IMR-90 (cell line): ENCODE data around the gene ZNF607. TPM values are rescaled to one million over a fixed set of nuclear protein-coding genes. Genes with fewer than 3 reads are reported as not detected.

Experiments used
- ATAC-seq: fragments of 200-7000 bp; cut with Tn5 transposase; 2 replicates; pipeline ENCODE4 v1.9.1; 2020; ENCODE audit warnings: low read depth, mild to moderate bottlenecking, moderate library complexity
- BruUV-seq: library from RNA; stranded (reverse); fragments of 400-500 nt; replicated peaks from 2 replicates; lab custom pipeline; 2021; lab: Mats Ljungman, UMichigan
- CTCF ChIA-PET: fragments of 300-600 bp; formaldehyde crosslinking; extraction: SDS; loops from one replicate; lab custom pipeline; 2021; ENCODE audit warnings: antibody characterized with exemption; lab: Yijun Ruan, JAX
- POLR2A ChIA-PET: fragments of 300-600 bp; sonication (Branson Sonifier 250); formaldehyde crosslinking; loops from one replicate; lab custom pipeline; 2022; ENCODE audit warnings: antibody characterized with exemption; ENCODE audit not compliant: unreplicated experiment; lab: Charles Lee
- DNase-seq: peaks from one replicate; pipeline ENCODE4 v3.0.0; 2013
- H2AFZ ChIP-seq: replicated peaks from 2 replicates; pipeline ENCODE3; 2013; ENCODE audit warnings: low read length, mild to moderate bottlenecking; ENCODE audit not compliant: poor library complexity
- H2AK5ac ChIP-seq: 2 replicates; pipeline ENCODE4 v1.6.1; 2013; ENCODE audit warnings: low read depth, low read length, inconsistent platforms
- H2AK9ac ChIP-seq: replicated peaks from 2 replicates; pipeline ENCODE3; 2013; ENCODE audit warnings: mild to moderate bottlenecking, low read depth, low read length, moderate library complexity; ENCODE audit not compliant: poor library complexity
- H2BK120ac ChIP-seq: 2 replicates; pipeline ENCODE4 v1.6.1; 2013; ENCODE audit warnings: low read depth, low read length, inconsistent platforms
- H2BK15ac ChIP-seq: 3 replicates; pipeline ENCODE4 v1.6.1; 2013; ENCODE audit warnings: low read depth, low read length, inconsistent platforms
- H2BK20ac ChIP-seq: 2 replicates; pipeline ENCODE4 v1.6.1; 2013; ENCODE audit warnings: low read depth, mild to moderate bottlenecking, inconsistent platforms, low read length, moderate library complexity
- H2BK5ac ChIP-seq: 2 replicates; pipeline ENCODE4 v1.6.1; 2013; ENCODE audit warnings: mild to moderate bottlenecking, low read depth, low read length, inconsistent platforms; ENCODE audit not compliant: poor library complexity, severe bottlenecking
- H3K14ac ChIP-seq: replicated peaks from 2 replicates; pipeline ENCODE4 v1.6.1; 2013; ENCODE audit warnings: low read depth, low read length, inconsistent platforms
- H3K18ac ChIP-seq: 2 replicates; pipeline ENCODE4 v1.6.1; 2013; ENCODE audit warnings: low read depth, low read length, control low read depth
- H3K23ac ChIP-seq: 2 replicates; pipeline ENCODE4 v1.6.1; 2013; ENCODE audit warnings: low read depth, low read length, inconsistent platforms
- H3K27ac ChIP-seq: 2 replicates; pipeline ENCODE4 v1.5.1; 2013; ENCODE audit warnings: mild to moderate bottlenecking, control low read depth, low read length; ENCODE audit not compliant: insufficient read depth
- H3K27me3 ChIP-seq: 2 replicates; pipeline ENCODE4 v1.6.1; 2013; ENCODE audit warnings: low read length; ENCODE audit not compliant: control insufficient read depth, insufficient read depth
- H3K36me3 ChIP-seq: 2 replicates; pipeline ENCODE4 v1.6.1; 2013; ENCODE audit warnings: low read length, mixed read lengths; ENCODE audit not compliant: control insufficient read depth, insufficient read depth
- H3K4ac ChIP-seq: 2 replicates; pipeline ENCODE4 v1.6.1; 2013; ENCODE audit warnings: low read depth, low read length, inconsistent platforms
- H3K4me1 ChIP-seq: 2 replicates; pipeline ENCODE4 v1.6.1; 2013; ENCODE audit warnings: low read length, mixed read lengths; ENCODE audit not compliant: control insufficient read depth, insufficient read depth
- H3K4me2 ChIP-seq: 2 replicates; pipeline ENCODE4 v1.6.1; 2013; ENCODE audit warnings: low read depth, mild to moderate bottlenecking, control low read depth, low read length, moderate library complexity
- H3K4me3 ChIP-seq: 2 replicates; pipeline ENCODE4 v1.5.1; 2013; ENCODE audit warnings: low read depth, mild to moderate bottlenecking, control low read depth, low read length, moderate library complexity; ENCODE audit not compliant: insufficient read depth
- H3K56ac ChIP-seq: 2 replicates; pipeline ENCODE4 v1.6.1; 2013; ENCODE audit warnings: low read length, inconsistent platforms; ENCODE audit not compliant: insufficient read depth; ENCODE audit errors: extremely low read depth
- H3K79me1 ChIP-seq, 2 experiments: 2 replicates each; pipeline ENCODE4 v1.6.1; 2013; ENCODE audit warnings: low read length in 2 of 2, inconsistent platforms in 1 of 2, low read depth in 1 of 2
- H3K9ac ChIP-seq: 2 replicates; pipeline ENCODE4 v1.6.1; 2013; ENCODE audit warnings: low read depth, low read length, control low read depth
- H3K9me1 ChIP-seq: 2 replicates; pipeline ENCODE4 v1.6.1; 2013; ENCODE audit warnings: low read length, inconsistent platforms; ENCODE audit not compliant: insufficient read depth
- H3K9me3 ChIP-seq: 2 replicates; pipeline ENCODE4 v1.6.1; 2013; ENCODE audit warnings: low read length; ENCODE audit not compliant: control insufficient read depth, insufficient read depth
- H4K20me1 ChIP-seq: 2 replicates; pipeline ENCODE4 v1.6.1; 2013; ENCODE audit warnings: low read length, inconsistent platforms; ENCODE audit not compliant: insufficient read depth
- H4K5ac ChIP-seq: 2 replicates; pipeline ENCODE4 v1.6.1; 2013; ENCODE audit warnings: mild to moderate bottlenecking, low read depth, low read length, control low read depth
- H4K8ac ChIP-seq, 2 experiments: 2 replicates each; pipeline ENCODE4 v1.6.1; 2013; ENCODE audit warnings: low read depth in 2 of 2, low read length in 2 of 2, control low read depth in 1 of 2, inconsistent platforms in 1 of 2
- H4K91ac ChIP-seq: 2 replicates; pipeline ENCODE4 v1.6.1; 2013; ENCODE audit warnings: low read depth, low read length, inconsistent platforms; ENCODE audit not compliant: insufficient read depth
- CEBPB ChIP-seq: IDR thresholded peaks from 2 replicates; pipeline ENCODE4 v1.6.1; 2012; ENCODE audit warnings: low read depth, low read length, improper control_type of control experiment
- CHD1 ChIP-seq: IDR thresholded peaks from 2 replicates; pipeline ENCODE4 v1.6.1; 2012; ENCODE audit warnings: low read depth, low read length, improper control_type of control experiment
- CTCF ChIP-seq: conservative IDR thresholded peaks from 2 replicates; pipeline ENCODE4 v1.5.1; 2012; ENCODE audit warnings: mild to moderate bottlenecking, low read depth, low read length, improper control_type of control experiment
- ELK1 ChIP-seq: fragments of 150-350 bp; IDR thresholded peaks from 2 replicates; pipeline ENCODE4 v1.6.1; 2016; ENCODE audit warnings: low read depth, mild to moderate bottlenecking, low read length, moderate library complexity, borderline replicate concordance
- FOS ChIP-seq: fragments of 150-350 bp; IDR thresholded peaks from 2 replicates; pipeline ENCODE4 v1.6.1; 2016; ENCODE audit warnings: low read depth, low read length
- MAFK ChIP-seq: IDR thresholded peaks from 2 replicates; pipeline ENCODE4 v1.6.1; 2012; ENCODE audit warnings: low read depth, low read length, improper control_type of control experiment
- MAZ ChIP-seq: IDR thresholded peaks from 2 replicates; pipeline ENCODE4 v1.6.1; 2012; ENCODE audit warnings: low read depth, mild to moderate bottlenecking, low read length, improper control_type of control experiment, moderate library complexity, borderline replicate concordance
- MXI1 ChIP-seq: IDR thresholded peaks from 2 replicates; pipeline ENCODE4 v1.6.1; 2012; ENCODE audit warnings: low read depth, mild to moderate bottlenecking, low read length, moderate library complexity, borderline replicate concordance
- NFE2L2 ChIP-seq: fragments of 150-350 bp; IDR thresholded peaks from 2 replicates; pipeline ENCODE4 v1.6.1; 2016; ENCODE audit warnings: low read depth, mild to moderate bottlenecking, low read length
- RCOR1 ChIP-seq: IDR thresholded peaks from 2 replicates; pipeline ENCODE4 v1.6.1; 2012; ENCODE audit warnings: mild to moderate bottlenecking, low read length, improper control_type of control experiment; ENCODE audit not compliant: insufficient replicate concordance
- RFX5 ChIP-seq: IDR thresholded peaks from 2 replicates; pipeline ENCODE4 v1.8.0; 2012; ENCODE audit warnings: low read depth, mild to moderate bottlenecking, low read length, moderate library complexity
- SMC3 ChIP-seq: fragments of 150-350 bp; IDR thresholded peaks from 2 replicates; pipeline ENCODE4 v1.6.1; 2016; ENCODE audit warnings: low read depth, mild to moderate bottlenecking, antibody characterized with exemption, low read length, moderate library complexity
- WGBS, 2 experiments: methylation state at CpG; one replicate each; pipeline versions ENCODE4 v1.1.5 to v1.1.7; 2013; ENCODE audit warnings: missing lambda C conversion rate in 2 of 2; ENCODE audit not compliant: insufficient read length in 1 of 2; ENCODE audit errors: extremely low coverage in 2 of 2; 5-methylcytosine and 5-hydroxymethylcytosine counted together
- dilution Hi-C: fragments of 300-500 bp; cut with HindIII; formaldehyde crosslinking; loops from one replicate; pipeline ENCODE4 v1.14.3; 2018; ENCODE audit warnings: low sequenced_read_pairs; ENCODE audit not compliant: unreplicated experiment
- in situ Hi-C: fragments of 300-500 bp; cut with MboI; formaldehyde crosslinking; loops from 3 replicates; pipeline ENCODE4 v1.14.3; 2019; ENCODE audit warnings: low sequenced_read_pairs, inconsistent platforms, mixed read lengths
- intact Hi-C: fragments of 100-400 bp; cut with micrococcal nuclease; formaldehyde crosslinking; loops from 2 replicates; pipeline ENCODE4 v1.10.0; 2022
- polyA plus RNA-seq, 3 experiments: library from polyadenylated mRNA; depleted of rRNA; stranded (reverse); fragments of >200 nt; gene quantifications; 2 replicates each; pipeline ENCODE4 v1.2.3, GENCODE V29; 2012; ENCODE audit warnings: low replicate concordance in 1 of 3
- total RNA-seq: library from RNA; depleted of rRNA; stranded (reverse); fragments of >200 nt; gene quantifications from 2 replicates; pipeline ENCODE4 v1.2.3, GENCODE V29; 2012

Gene ZNF607
- total and polyA plus RNA-seq, 2 of the 4 experiments (the other 2 are of a cell fraction): 1.2 to 2.7 TPM

GRCh38 chr19:37683520-37683919 lies 36.0 kb downstream of the ZNF607 start (continued):
- TF ChIP-seq CTCF: no peak

GRCh38 chr19:37669450-37669914 lies 50.1 kb downstream of the ZNF607 start:
- CTCF ChIA-PET: no interaction called here
- H3K4ac ChIP-seq: no peak overlapping the region
- no peak for TF ChIP-seq MAZ
- TF ChIP-seq ELK1: no peak
- TF ChIP-seq CEBPB: no peak
- no peak for TF ChIP-seq CHD1
- TF ChIP-seq MAFK: no peak
- TF ChIP-seq MXI1: no peak
- no peak for TF ChIP-seq NFE2L2
- no peak for TF ChIP-seq RCOR1
- no peak for TF ChIP-seq RFX5
- TF ChIP-seq SMC3: no peak
- no peak for TF ChIP-seq FOS
- no peak for TF ChIP-seq CTCF

More at GRCh38 chr19:37669450-37669914, 50.1 kb downstream of the ZNF607 start:
- Histone ChIP-seq H2BK120ac (no peak overlapping the region), H4K8ac (no peak overlapping the region), H3K4me3 (no peak overlapping the region), H3K18ac (no peak overlapping the region), H3K27me3 (no peaks in the 10 kb centered on the region), H2AK5ac (no peak overlapping the region), H3K4me2 (no peak overlapping the region), H3K56ac (no peak overlapping the region), H2AFZ (no peak overlapping the region), H2BK15ac (no peak overlapping the region), H3K27ac (no peak overlapping the region), H4K20me1 (no peaks in the 10 kb centered on the region), H2AK9ac (no peak overlapping the region), H2BK20ac (no peak overlapping the region), H3K23ac (no peak overlapping the region), H4K5ac (no peak overlapping the region), H3K9me3 (peaks cover 38% of the 10 kb centered on the region), H3K79me1 (no peaks in the 10 kb centered on the region), H4K91ac (no peak overlapping the region), H3K36me3 (no peaks in the 10 kb centered on the region), H3K4me1 (no peaks in the 10 kb centered on the region), H3K9me1 (no peaks in the 10 kb centered on the region), H2BK5ac (no peak overlapping the region), H3K9ac (no peak overlapping the region), H3K14ac (no peak overlapping the region)
- no TSS peak for BruUV-seq
- DNase-seq: no peak
- no peak for ATAC-seq
- intact Hi-C loops: no loop called here
- POLR2A ChIA-PET: no interaction called here
- dilution Hi-C loops: no loop called here
- in situ Hi-C loops: no loop called here
- WGBS, 2 experiments: no CpG with 5 or more reads among the region's 6 CpGs
